Measurements from ENCODE around the gene PRKD2.

- TF ChIP-seq CTCF (IDR thresholded peaks at IDR 0.05; ENCODE audit: low read depth, low read length, missing input control) (no peak), YY1 (IDR thresholded peaks at IDR 0.05) (peak; percentile 11), RAD21 (IDR thresholded peaks at IDR 0.05) (no peak), TAF1 (conservative IDR thresholded peaks at IDR 0.05) (no peak), MAX (IDR thresholded peaks at IDR 0.05) (no peak), GABPA (IDR thresholded peaks at IDR 0.05 in 1 of 2, conservative IDR thresholded peaks at IDR 0.05 in 1 of 2) (no peak), EGR1 (IDR thresholded peaks at IDR 0.05; ENCODE audit: low read depth in 2 of 2) (peak in 1 of 2 donors; percentile 16), SP1 (IDR thresholded peaks at IDR 0.05) (no peak), JUND (IDR thresholded peaks at IDR 0.05) (no peak), FOXA1 (IDR thresholded peaks at IDR 0.05) (no peak)
- TF ChIP-seq, protein P1, sequence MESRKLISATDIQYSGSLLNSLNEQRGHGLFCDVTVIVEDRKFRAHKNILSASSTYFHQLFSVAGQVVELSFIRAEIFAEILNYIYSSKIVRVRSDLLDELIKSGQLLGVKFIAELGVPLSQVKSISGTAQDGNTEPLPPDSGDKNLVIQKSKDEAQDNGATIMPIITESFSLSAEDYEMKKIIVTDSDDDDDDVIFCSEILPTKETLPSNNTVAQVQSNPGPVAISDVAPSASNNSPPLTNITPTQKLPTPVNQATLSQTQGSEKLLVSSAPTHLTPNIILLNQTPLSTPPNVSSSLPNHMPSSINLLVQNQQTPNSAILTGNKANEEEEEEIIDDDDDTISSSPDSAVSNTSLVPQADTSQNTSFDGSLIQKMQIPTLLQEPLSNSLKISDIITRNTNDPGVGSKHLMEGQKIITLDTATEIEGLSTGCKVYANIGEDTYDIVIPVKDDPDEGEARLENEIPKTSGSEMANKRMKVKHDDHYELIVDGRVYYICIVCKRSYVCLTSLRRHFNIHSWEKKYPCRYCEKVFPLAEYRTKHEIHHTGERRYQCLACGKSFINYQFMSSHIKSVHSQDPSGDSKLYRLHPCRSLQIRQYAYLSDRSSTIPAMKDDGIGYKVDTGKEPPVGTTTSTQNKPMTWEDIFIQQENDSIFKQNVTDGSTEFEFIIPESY (IDR thresholded peaks at IDR 0.05) = no peak
- TF ChIP-seq, protein P2, sequence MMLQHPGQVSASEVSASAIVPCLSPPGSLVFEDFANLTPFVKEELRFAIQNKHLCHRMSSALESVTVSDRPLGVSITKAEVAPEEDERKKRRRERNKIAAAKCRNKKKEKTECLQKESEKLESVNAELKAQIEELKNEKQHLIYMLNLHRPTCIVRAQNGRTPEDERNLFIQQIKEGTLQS (IDR thresholded peaks at IDR 0.05) = no peak
Measured at GRCh38 chr19:46713781-46714443, 3.0 kb downstream of the PRKD2 start.

Data from liver (tissue), 3 donors.